H9 (cell line): ENCODE data around the gene KRTAP12-2. TPM values are rescaled to one million over a fixed set of nuclear protein-coding genes. Genes with fewer than 3 reads are reported as not detected.
"Not testable (repeated sequence)": the region's sequence is repeated elsewhere in the genome, so short reads cannot be mapped to it uniquely, and the experiment has no call there.

Source experiments
- DNase-seq: peaks from one replicate; pipeline ENCODE4 v3.0.0-alpha.2; 2017
- H2AFZ ChIP-seq: one replicate; pipeline ENCODE4 v1.6.1; 2013; ENCODE audit warnings: mild to moderate bottlenecking, low read length, control low read depth, moderate library complexity
- H2AK5ac ChIP-seq: 2 replicates; pipeline ENCODE4 v1.6.1; 2013; ENCODE audit warnings: low read length, control low read depth, mixed read lengths; ENCODE audit not compliant: insufficient read length
- H2BK120ac ChIP-seq: one replicate; pipeline ENCODE4 v1.6.1; 2013; ENCODE audit warnings: low read depth, mild to moderate bottlenecking, low read length, control low read depth, inconsistent platforms; ENCODE audit not compliant: poor library complexity, severe bottlenecking
- H2BK12ac ChIP-seq: 2 replicates; pipeline ENCODE4 v1.6.1; 2013; ENCODE audit warnings: low read length, control low read depth, mixed read lengths, low read depth; ENCODE audit not compliant: insufficient read length
- H2BK15ac ChIP-seq: 2 replicates; pipeline ENCODE4 v1.6.1; 2013; ENCODE audit warnings: low read depth, low read length, control low read depth
- H2BK20ac ChIP-seq: one replicate; pipeline ENCODE4 v1.6.1; 2013; ENCODE audit warnings: low read depth, mild to moderate bottlenecking, low read length, control low read depth, inconsistent platforms; ENCODE audit not compliant: poor library complexity, severe bottlenecking
- H2BK5ac ChIP-seq: 2 replicates; pipeline ENCODE4 v1.6.1; 2013; ENCODE audit warnings: low read length, control low read depth, mixed read lengths; ENCODE audit not compliant: insufficient read length
- H3K14ac ChIP-seq: 2 replicates; pipeline ENCODE4 v1.6.1; 2013; ENCODE audit warnings: low read length, control low read depth; ENCODE audit not compliant: insufficient read depth
- H3K18ac ChIP-seq: 2 replicates; pipeline ENCODE4 v1.6.1; 2013; ENCODE audit warnings: low read depth, mild to moderate bottlenecking, mixed read lengths, low read length, control low read depth; ENCODE audit not compliant: insufficient read length
- H3K23ac ChIP-seq: 2 replicates; pipeline ENCODE4 v1.6.1; 2013; ENCODE audit warnings: low read length, control low read depth, mixed read lengths, low read depth; ENCODE audit not compliant: insufficient read length
- H3K23me2 ChIP-seq: 2 replicates; pipeline ENCODE4 v1.6.1; 2013; ENCODE audit warnings: low read depth, mild to moderate bottlenecking, mixed read lengths, low read length, control low read depth; ENCODE audit not compliant: insufficient read length, poor library complexity, severe bottlenecking
- H3K27ac ChIP-seq: 2 replicates; pipeline ENCODE4 v1.5.1; 2013; ENCODE audit warnings: low read length, control low read depth, mixed read lengths, low read depth; ENCODE audit not compliant: insufficient read length
- H3K27me3 ChIP-seq: 2 replicates; pipeline ENCODE4 v1.6.1; 2013; ENCODE audit warnings: low read length, control low read depth, inconsistent platforms; ENCODE audit not compliant: insufficient read depth
- H3K4ac ChIP-seq: 2 replicates; pipeline ENCODE4 v1.6.1; 2013; ENCODE audit warnings: low read depth, mild to moderate bottlenecking, control low read depth, inconsistent platforms, low read length, moderate library complexity
- H3K4me1 ChIP-seq: 2 replicates; pipeline ENCODE4 v1.6.1; 2013; ENCODE audit warnings: low read length, control low read depth, inconsistent platforms; ENCODE audit not compliant: insufficient read depth
- H3K4me2 ChIP-seq: 2 replicates; pipeline ENCODE4 v1.6.1; 2013; ENCODE audit warnings: low read length, control low read depth, mixed read lengths; ENCODE audit not compliant: insufficient read length, insufficient read depth
- H3K56ac ChIP-seq: 2 replicates; pipeline ENCODE4 v1.6.1; 2013; ENCODE audit warnings: low read depth, mild to moderate bottlenecking, mixed read lengths, low read length, control low read depth; ENCODE audit not compliant: insufficient read length
- H3K79me1 ChIP-seq: 2 replicates; pipeline ENCODE4 v1.6.1; 2013; ENCODE audit warnings: low read depth, mild to moderate bottlenecking, moderate library complexity, low read length, control low read depth, inconsistent platforms; ENCODE audit not compliant: insufficient read depth, poor library complexity, severe bottlenecking
- H3K79me2 ChIP-seq: 2 replicates; pipeline ENCODE4 v1.6.1; 2013; ENCODE audit warnings: low read length, control low read depth, inconsistent platforms; ENCODE audit not compliant: insufficient read depth
- H3K9ac ChIP-seq: 2 replicates; pipeline ENCODE4 v1.6.1; 2013; ENCODE audit warnings: low read length, control low read depth, mixed read lengths; ENCODE audit not compliant: insufficient read length; ENCODE audit errors: extremely low read depth
- H3K9me3 ChIP-seq: one replicate; pipeline ENCODE4 v1.6.1; 2013; ENCODE audit warnings: low read depth, low read length, inconsistent platforms; ENCODE audit not compliant: control insufficient read depth
- H3T11ph ChIP-seq: one replicate; pipeline ENCODE4 v1.6.1; 2013; ENCODE audit warnings: mild to moderate bottlenecking, low read length, control low read depth, inconsistent platforms
- H4K20me1 ChIP-seq: one replicate; pipeline ENCODE4 v1.6.1; 2013; ENCODE audit not compliant: control insufficient read depth, insufficient read length, insufficient read depth
- H4K5ac ChIP-seq: 2 replicates; pipeline ENCODE4 v1.6.1; 2013; ENCODE audit warnings: low read depth, mild to moderate bottlenecking, mixed read lengths, low read length, control low read depth; ENCODE audit not compliant: insufficient read length
- H4K8ac ChIP-seq: replicated peaks from 2 replicates; pipeline ENCODE4 v1.6.1; 2013; ENCODE audit warnings: low read length, control low read depth, mixed read lengths, low read depth; ENCODE audit not compliant: insufficient read length
- H4K91ac ChIP-seq: 2 replicates; pipeline ENCODE4 v1.6.1; 2013; ENCODE audit warnings: low read depth, mild to moderate bottlenecking, moderate library complexity, mixed read lengths, low read length, control low read depth; ENCODE audit not compliant: insufficient read length
- H3K27ac Mint-ChIP-seq, 3 experiments: 2 replicates in 2 of 3; 3 replicates in 1 of 3; pipeline ENCODE4 v1.8.0; 2020 to 2021; ENCODE audit warnings: mixed read lengths in 3 of 3, mild to moderate bottlenecking in 1 of 3, moderate library complexity in 1 of 3
- H3K27me3 Mint-ChIP-seq: 2 replicates; pipeline ENCODE4 v1.8.0; 2021; ENCODE audit warnings: low read depth, mild to moderate bottlenecking, moderate library complexity, mixed read lengths
- H3K36me3 Mint-ChIP-seq, 3 experiments: 2 replicates in 2 of 3; 3 replicates in 1 of 3; pipeline ENCODE4 v1.8.0; 2020 to 2021; ENCODE audit warnings: low read depth in 3 of 3, mixed read lengths in 3 of 3; ENCODE audit not compliant: insufficient read depth in 1 of 3
- H3K4me1 Mint-ChIP-seq, 2 experiments: 2 replicates each; pipeline ENCODE4 v1.8.0; 2020; ENCODE audit warnings: mixed read lengths in 2 of 2
- H3K4me3 Mint-ChIP-seq, 2 experiments: 2 replicates in 1 of 2; 3 replicates in 1 of 2; pipeline ENCODE4 v1.8.0; 2020 to 2021; ENCODE audit warnings: mild to moderate bottlenecking in 2 of 2, mixed read lengths in 2 of 2, moderate library complexity in 1 of 2
- H3K9me3 Mint-ChIP-seq, 2 experiments: 2 replicates in 1 of 2; 3 replicates in 1 of 2; pipeline ENCODE4 v1.8.0; 2020; ENCODE audit warnings: mild to moderate bottlenecking in 2 of 2, mixed read lengths in 2 of 2, moderate library complexity in 1 of 2
- WGBS: extraction: QIAGEN DNeasy Blood & Tissue Kit; methylation state at CpG from one replicate; pipeline ENCODE4 v1.1.7; 2013; ENCODE audit warnings: missing lambda C conversion rate, low lambda C conversion rate, mixed read lengths; ENCODE audit not compliant: insufficient read length; ENCODE audit errors: extremely low coverage; 5-methylcytosine and 5-hydroxymethylcytosine counted together
- total RNA-seq: library from RNA; stranded (reverse); gene quantifications from 2 replicates; pipeline ENCODE4 v1.2.1, GENCODE V29; 2021
- TF ChIP-seq, protein P1 (sequence below): fragments of 200-600 bp; sonication (generic); conservative IDR thresholded peaks from 3 replicates; pipeline ENCODE4 v1.8.0; 2021; ENCODE audit warnings: antibody characterized with exemption, mild to moderate bottlenecking

KRTAP12-2 gene
- total RNA-seq, 1 experiment from 2014 or later: not detected

DNA sequence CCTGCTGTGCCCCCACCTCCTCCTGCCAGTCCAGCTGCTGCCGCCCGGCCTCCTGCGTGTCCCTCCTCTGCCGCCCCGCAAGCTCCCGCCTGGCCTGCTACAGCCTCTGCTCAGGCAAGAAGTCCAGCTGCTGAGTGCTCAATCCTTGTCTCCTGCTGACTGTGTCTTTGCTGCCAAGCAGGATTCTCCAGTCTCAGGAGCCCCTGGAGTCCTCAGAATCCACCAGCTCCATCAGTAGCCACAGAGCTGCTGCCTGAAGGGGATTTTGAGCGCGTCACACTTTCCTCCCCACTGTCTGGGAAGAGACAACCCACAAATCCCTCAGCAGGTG is 19.5 kb downstream of the KRTAP12-2 start:
- no peak overlapping the region for H3K4ac ChIP-seq
- WGBS: no CpG with 5 or more reads among the region's 8 CpGs
- peak overlapping the region in 1 of 2 experiments; percentile 36; a peak in 1 of 5 replicates for H3K4me3 Mint-ChIP-seq
- no peak overlapping the region for H3K18ac ChIP-seq
- no peak overlapping the region for H2BK12ac ChIP-seq
- H2AK5ac ChIP-seq: no peak overlapping the region
- H4K8ac ChIP-seq: no peak overlapping the region
- H3K23ac ChIP-seq: no peak overlapping the region
- H3K9ac ChIP-seq: no peak overlapping the region
- peaks cover 11 to 14% of the 10 kb centered on the region in 2 experiments for H3K4me1 Mint-ChIP-seq
- H3T11ph ChIP-seq: no peak overlapping the region
- no peak overlapping the region for H2AFZ ChIP-seq
- no peak overlapping the region for H4K91ac ChIP-seq
- no peaks in the 10 kb centered on the region for H3K4me1 ChIP-seq
- no peak for DNase-seq
- H3K27me3 ChIP-seq: no peaks in the 10 kb centered on the region
- H3K27ac Mint-ChIP-seq: peak overlapping the region; percentile 53 to 88 (median 76); a peak in 5 of 7 replicates
- H3K14ac ChIP-seq: no peak overlapping the region; the same call in 1 of the 2 replicates
- H2BK5ac ChIP-seq: no peak overlapping the region
- H3K27ac ChIP-seq: no peak overlapping the region
- H2BK120ac ChIP-seq: no peak overlapping the region
- no peaks in the 10 kb centered on the region for H3K79me2 ChIP-seq
- peaks cover 22 to 27% of the 10 kb centered on the region in 2 experiments for H3K9me3 Mint-ChIP-seq
- TF ChIP-seq, protein P1, sequence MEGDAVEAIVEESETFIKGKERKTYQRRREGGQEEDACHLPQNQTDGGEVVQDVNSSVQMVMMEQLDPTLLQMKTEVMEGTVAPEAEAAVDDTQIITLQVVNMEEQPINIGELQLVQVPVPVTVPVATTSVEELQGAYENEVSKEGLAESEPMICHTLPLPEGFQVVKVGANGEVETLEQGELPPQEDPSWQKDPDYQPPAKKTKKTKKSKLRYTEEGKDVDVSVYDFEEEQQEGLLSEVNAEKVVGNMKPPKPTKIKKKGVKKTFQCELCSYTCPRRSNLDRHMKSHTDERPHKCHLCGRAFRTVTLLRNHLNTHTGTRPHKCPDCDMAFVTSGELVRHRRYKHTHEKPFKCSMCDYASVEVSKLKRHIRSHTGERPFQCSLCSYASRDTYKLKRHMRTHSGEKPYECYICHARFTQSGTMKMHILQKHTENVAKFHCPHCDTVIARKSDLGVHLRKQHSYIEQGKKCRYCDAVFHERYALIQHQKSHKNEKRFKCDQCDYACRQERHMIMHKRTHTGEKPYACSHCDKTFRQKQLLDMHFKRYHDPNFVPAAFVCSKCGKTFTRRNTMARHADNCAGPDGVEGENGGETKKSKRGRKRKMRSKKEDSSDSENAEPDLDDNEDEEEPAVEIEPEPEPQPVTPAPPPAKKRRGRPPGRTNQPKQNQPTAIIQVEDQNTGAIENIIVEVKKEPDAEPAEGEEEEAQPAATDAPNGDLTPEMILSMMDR: no peak
- H2BK20ac ChIP-seq: no peak overlapping the region
- no peaks in the 10 kb centered on the region for H4K20me1 ChIP-seq
- H3K27me3 Mint-ChIP-seq: peaks cover 4% of the 10 kb centered on the region
- H4K5ac ChIP-seq: no peak overlapping the region
- H3K4me2 ChIP-seq: no peak overlapping the region
- no peaks in the 10 kb centered on the region for H3K79me1 ChIP-seq
- H3K9me3 ChIP-seq: no peaks in the 10 kb centered on the region
- no peak overlapping the region for H3K56ac ChIP-seq
- H3K23me2 ChIP-seq: peaks cover 2% of the 10 kb centered on the region
- H3K36me3 Mint-ChIP-seq: peaks cover 11 to 20% (median 16%) of the 10 kb centered on the region in 3 experiments
- no peak overlapping the region for H2BK15ac ChIP-seq

DNA sequence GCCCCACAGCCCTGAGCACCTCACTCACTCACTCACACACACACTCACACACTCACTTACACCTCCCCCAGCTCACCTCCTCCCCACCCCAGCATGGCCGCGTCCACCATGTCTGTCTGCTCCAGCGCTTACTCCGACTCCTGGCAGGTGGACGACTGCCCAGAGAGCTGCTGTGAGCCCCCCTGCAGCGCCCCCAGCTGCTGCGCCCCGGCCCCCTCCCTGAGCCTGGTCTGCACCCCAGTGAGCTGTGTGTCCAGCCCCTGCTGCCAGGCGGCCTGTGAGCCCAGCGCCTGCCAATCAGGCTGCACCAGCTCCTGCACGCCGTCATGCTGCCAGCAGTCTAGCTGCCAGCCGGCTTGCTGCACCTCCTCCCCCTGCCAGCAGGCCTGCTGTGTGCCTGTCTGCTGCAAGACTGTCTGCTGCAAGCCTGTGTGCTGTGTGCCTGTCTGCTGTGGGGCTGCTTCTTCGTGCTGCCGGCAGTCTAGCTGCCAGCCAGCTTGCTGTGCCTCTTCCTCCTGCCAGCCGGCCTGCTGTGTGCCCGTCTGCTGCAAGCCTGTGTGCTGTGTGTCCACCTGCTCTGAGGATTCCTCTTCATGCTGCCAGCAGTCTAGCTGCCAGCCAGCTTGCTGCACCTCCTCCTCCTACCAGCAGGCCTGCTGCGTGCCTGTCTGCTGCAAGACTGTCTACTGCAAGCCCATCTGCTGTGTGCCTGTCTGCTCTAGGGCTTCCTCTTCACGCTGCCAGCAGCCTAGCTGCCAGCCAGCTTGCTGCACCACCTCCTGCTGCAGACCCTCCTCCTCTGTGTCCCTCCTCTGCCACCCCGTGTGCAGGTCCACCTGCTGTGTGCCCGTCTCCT is 20.1 kb downstream of the KRTAP12-2 start, which contains the start of gene KRTAP10-11:
Gene KRTAP10-11, plus strand, starts transcription at position 49 of the 856 bp plus-strand sequence. Its CDS starts 45 bp downstream, at position 94.
- Mint-ChIP-seq H3K27ac (peak within 1 kb of the TSS; percentile 53 to 88 (median 76); a peak in 5 of 7 replicates), H3K9me3 (peaks cover 22 to 27% of the 10 kb centered on the region in 2 experiments), H3K4me3 (peak within 1 kb of the TSS in 1 of 2 experiments; percentile 36; a peak in 1 of 5 replicates), H3K36me3 (peaks cover 11 to 20% (median 16%) of the 10 kb centered on the region in 3 experiments), H3K4me1 (peaks cover 11 to 14% of the 10 kb centered on the region in 2 experiments)
- not testable (repeated sequence) for H3K79me2 ChIP-seq, H3T11ph ChIP-seq, H2AK5ac ChIP-seq, H2BK12ac ChIP-seq, DNase-seq, H3K14ac ChIP-seq, H3K9ac ChIP-seq, H2AFZ ChIP-seq, H3K27me3 ChIP-seq, H2BK5ac ChIP-seq, H3K4ac ChIP-seq, H3K56ac ChIP-seq, H3K18ac ChIP-seq, H4K8ac ChIP-seq, H2BK120ac ChIP-seq, H3K23ac ChIP-seq, H4K5ac ChIP-seq, H3K4me1 ChIP-seq, H4K91ac ChIP-seq, H3K79me1 ChIP-seq, H3K23me2 ChIP-seq, H4K20me1 ChIP-seq, H3K27ac ChIP-seq, H3K9me3 ChIP-seq, H3K4me2 ChIP-seq, H2BK15ac ChIP-seq, H2BK20ac ChIP-seq, H3K27me3 Mint-ChIP-seq
- WGBS: no CpG with 5 or more reads among the region's 21 CpGs
